ENCODE measurements around the gene S100A3.
"Not testable (repeated sequence)": the region's sequence is repeated elsewhere in the genome, so short reads cannot be mapped to it uniquely, and the experiment has no call there.

The S100A3 gene, protein sequence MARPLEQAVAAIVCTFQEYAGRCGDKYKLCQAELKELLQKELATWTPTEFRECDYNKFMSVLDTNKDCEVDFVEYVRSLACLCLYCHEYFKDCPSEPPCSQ

DNA sequence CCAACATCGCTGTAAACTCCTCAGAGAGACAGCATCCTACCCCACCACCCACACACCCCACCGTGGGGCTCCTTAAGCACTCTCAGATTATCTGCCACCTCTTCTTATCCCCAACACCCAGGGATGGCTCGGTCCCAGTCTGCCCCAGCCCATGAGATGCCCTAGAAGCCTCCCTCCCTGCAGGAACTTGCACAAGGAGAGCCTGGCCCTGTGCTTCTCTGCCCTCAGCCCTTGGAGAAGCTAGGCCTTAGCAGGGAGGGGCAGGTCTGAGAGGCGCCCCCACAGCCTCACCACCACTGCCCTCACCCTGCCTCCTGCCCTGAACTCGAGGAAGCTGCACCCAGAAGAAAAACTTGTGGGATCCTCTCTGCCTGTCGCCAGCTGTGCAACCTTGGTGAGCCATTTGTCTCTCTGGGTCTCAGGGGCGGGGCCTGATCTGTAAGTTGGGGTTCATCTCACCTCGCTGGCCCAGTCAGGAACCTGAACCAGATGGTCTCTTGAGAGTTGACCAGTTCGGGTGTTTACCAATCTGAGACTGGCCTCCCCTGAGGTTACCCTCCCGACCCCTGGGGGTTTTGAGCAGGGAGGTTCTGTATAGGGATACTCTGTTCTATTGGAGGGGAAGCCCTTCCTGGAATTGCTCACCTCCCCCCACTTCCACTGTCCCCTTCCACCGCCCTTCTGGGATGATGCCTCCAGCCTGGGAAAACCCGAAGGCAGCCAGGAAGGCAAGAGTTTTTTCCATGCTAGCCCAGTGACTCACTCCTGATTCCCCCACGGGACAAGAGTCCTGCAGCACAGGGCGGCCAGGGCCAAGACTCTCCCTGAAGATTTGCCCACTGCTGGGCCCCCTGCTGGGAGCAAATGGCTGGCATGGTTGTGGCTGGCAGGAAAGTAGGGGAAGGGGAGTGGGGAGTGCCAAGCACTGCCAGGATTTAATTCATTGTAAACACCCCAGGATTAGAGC, at the start of gene S100A3:
Gene S100A3 (minus strand): TSS at position 537 of the 967 bp plus-strand sequence. CDS start 773 bp downstream, outside the sequence.
- DNase-seq: no peak

DNA sequence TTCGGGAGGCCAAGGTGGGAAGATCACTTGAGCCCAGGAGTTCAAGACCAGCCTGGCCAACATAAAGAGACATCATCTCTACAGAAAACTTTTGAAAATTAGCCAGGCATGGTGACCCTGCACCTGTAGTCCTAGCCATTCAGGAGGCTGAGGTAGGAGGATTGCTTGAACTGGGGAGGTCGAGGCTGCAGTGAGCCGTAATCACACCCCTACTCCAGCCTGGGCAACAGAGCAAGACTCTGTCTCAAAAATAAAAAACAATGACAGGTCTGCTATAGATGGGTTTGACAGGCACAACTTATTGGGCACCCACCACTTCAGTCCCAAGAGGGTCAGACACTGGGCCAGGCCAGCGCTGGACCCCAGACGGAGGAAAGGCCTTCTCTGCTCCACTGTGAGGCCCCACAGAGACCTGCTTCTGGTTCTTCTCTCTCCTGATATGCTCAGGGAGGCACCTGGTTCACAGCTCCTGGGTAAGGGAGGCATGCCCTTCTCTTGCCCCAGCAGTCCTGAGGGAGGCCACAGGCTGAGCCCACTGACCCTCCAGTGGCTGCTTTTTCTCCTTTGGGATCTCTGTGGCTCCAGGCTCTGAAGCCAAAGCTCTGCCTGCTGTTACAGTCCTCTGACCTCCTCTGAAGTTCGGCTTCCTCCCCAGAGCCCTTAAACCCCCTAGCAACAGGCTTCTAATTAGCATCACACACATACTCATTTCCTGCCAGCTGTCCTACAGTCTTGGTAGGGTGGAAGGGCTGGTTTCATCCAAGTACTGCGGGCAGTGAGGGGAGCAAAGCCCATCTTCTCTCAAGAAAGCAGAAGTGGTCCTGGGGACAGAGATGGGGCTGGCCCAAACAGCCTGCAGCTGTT, 49.5 kb upstream of the S100A3 start:
- no peak for DNase-seq

DNA sequence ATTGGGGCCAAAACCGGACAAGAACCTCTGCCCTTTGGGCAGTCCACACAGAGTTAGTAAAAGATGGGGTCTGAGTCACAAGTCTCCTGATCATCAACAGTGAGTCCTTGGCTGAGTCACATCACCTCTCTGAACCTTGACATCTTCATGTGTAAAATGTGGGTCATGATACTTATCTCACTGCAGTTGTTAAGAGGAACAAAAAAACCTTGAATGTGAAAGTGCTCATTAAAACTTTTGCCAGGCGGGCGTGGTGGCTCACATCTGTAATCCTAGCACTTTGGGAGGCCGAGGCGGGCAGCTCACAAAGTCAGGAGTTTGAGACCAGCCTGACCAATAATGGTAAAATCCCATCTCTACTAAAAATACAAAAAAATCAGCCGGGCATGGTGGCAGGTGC, 48.1 kb upstream of the S100A3 start:
- DNase-seq: no peak

DNA sequence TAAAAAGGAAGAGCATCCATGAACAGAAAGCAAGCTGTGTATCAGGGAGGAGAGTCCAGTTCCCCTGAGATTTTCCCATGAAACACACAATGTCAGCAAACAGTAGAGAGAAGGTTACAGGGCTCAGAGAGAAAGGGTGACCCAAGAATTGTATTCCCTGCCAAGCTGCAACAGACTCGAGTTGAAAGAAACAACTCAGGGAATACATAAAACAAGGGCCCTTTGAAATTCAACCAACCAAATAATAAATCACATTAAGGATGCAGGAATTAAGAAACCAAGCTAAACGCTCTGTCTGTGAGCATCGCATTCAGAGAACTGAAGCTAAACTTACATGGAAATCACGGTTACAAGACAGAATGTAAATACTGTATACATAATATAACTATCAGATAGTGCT, 43.7 kb upstream of the S100A3 start:
- DNase-seq: no peak

DNA sequence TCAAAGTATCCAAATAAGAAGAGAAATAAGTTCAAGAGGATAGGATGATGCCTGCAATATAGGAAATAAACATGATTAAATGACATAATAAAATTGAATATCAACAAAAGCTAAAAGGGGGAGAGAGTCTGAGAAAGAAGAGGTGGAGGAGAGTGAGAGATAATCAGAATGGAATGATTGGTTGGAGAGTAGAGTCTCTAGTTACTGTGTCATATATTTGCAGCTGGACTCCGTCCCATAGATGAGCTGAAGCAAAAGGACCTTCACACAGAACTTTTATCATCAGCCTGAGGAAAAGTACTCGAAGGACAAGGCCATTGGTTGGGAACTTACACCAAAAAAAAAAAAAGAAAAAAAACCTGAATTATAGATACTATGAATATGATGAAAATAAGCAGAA, 39.4 kb upstream of the S100A3 start:
- no peak for DNase-seq

DNA sequence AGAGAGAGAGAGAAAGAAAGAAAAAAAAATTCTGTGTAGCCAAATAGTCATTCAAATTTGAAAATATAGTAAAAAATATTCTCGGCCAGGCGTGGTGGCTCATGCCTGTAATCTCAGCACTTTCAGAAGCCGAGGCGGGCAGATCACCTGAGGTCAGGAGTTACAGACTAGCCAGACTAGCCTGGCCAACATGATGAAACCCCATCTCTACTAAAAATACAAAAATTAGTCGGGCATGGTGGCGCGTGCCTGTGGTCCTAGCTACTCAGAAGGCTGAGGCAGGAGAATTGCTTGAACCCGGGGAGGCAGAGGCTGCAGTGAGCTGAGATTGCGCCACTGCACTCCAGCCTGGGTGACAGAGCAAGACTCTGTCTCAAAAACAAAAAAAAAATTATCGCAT, 39.0 kb upstream of the S100A3 start:
- not testable (repeated sequence) for DNase-seq

DNA sequence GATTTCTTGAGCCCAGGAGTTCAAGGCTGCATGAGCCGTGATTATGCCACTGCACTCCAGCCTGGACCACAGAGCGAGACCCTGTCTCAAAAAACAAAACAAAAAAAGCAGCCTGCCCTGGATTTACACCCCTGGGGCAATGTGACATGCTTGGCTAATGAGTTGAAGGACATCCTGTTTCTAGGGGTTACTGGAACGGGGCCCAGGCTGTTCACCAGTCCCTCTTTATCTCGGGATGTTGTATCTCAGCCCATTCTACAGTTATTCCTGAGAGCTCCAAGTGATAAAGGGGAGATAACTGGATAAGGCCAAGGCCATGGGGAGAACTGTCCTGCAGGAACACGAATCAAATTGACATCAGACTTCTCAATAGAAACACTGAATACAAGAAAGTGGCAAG, 38.3 kb upstream of the S100A3 start:
- DNase-seq: no peak

DNA sequence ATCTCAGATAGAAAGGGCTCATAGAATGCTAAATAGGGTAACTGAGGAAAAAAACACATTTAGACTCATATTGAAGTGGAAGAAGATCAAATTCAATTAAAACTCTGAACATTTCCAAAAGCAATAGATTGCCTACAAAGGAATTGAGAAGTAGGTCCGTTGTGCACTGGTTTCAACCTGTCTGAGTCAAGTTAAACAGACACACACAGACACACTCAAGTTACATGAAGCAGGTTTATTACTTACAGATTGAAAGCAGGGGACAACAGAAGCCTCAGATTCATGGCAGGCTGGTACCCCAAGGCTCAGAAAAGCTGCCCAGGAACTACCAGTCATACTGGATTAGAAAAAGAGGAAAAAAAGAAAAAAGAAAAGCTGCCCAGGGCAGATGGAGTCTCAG, 37.3 kb upstream of the S100A3 start:
- DNase-seq: no peak

DNA sequence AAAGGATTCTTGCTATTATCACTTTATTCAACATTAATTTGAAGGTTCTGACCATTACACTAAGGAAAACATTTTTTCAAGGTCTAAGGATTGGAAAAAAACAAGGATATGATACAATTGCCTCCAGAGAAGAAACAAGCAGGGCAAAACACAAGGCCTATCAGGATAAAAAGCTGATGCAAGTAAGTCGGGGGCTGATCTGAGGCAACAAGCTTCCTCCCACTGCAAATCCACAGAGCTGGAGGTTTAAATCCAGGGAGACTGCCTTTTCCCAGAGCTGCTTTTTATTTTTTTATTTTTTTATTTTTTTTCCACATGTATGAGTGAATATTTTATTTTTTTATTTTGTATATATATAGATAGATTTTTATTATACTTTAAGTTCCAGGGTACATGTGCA, 35.9 kb upstream of the S100A3 start:
- DNase-seq: no peak

DNA sequence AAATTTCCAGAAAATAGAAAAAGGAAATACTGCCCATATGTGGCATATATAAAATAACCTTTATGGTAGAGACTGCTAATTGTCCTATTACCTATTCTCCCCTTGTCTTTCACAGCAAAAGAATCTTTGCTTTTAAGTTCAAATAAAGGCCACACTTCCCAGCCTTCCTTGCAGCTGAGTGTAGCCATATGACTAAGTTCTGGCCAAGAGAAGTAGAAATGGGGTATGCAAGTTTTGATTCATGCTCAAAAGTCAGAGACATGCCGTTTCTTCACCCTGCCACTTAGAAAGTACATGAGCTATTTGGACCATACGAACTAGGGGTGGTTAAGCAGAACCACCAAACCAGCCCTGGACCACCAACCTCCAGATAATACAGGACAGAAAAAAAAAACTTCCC, 34.9 kb upstream of the S100A3 start:
- no peak for DNase-seq

DNA sequence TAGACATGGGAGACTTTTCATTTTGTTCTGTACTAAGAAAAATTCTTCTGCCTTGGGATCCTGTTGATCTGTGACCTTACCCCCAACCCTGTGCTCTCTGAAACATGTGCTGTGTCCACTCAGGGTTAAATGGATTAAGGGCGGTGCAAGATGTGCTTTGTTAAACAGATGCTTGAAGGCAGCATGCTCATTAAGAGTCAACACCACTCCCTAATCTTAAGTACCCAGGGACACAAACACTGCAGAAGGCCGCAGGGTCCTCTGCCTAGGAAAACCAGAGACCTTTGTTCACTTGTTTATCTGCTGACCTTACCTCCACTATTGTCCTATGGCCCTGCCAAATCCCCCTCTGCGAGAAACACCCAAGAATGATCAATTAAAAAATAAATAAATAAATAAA, 34.5 kb upstream of the S100A3 start:
- DNase-seq: not testable (repeated sequence)

DNA sequence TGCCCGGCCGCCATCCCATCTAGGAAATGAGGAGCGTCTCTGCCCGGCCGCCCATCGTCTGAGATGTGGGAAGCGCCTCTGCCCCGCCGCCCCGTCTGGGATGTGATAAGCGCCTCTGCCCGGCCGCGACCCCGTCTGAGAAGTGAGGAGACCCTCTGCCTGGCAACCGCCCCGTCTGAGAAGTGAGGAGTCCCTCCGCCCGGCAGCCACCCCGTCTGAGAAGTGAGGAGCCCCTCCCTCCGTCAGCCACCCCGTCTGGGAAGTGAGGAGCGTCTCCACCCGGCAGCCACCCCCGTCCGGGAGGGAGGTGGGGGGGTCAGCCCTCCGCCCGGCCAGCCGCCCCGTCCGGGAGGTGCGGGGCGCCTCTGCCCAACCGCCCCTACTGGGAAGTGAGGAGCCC, 33.8 kb upstream of the S100A3 start:
- DNase-seq: not testable (repeated sequence)

DNA sequence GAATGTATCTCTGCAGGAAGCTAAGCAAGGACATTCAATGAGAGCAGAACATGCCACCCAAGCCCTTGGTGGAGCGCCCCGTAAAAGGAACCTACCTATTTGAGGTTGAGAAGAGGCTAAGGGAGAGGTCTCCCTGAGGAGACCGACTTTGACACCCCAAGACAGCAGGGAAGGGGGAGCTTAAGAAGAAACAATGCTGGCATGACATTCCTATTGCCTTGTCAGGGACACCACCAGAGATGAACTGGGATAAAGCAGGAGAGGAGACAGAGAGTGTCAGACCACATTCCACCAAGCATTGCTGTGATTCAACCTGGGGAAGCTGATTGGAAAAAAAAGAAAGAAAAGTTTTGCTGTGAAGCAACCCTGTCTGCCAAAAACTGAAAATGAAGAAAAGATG, 29.9 kb upstream of the S100A3 start:
- no peak for DNase-seq

DNA sequence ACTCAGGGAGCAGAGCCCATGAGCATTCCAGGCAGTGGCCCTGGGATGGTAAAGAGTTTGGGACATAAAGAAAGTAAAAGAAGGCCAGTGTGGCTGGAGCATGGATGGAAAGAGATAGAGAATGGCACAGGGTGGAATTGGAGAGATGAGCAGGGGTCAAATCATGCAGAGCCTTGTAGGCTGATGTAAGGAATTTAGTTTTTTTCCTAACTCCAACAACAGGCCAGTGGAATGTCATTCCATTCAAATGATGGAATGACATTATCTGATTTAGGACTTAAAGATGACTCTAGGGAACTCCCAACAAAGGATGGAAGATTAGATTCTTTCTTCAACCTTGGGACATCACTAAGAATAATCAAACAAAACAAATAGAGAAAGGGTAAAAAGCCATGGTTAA, 29.4 kb upstream of the S100A3 start:
- no peak for DNase-seq

DNA sequence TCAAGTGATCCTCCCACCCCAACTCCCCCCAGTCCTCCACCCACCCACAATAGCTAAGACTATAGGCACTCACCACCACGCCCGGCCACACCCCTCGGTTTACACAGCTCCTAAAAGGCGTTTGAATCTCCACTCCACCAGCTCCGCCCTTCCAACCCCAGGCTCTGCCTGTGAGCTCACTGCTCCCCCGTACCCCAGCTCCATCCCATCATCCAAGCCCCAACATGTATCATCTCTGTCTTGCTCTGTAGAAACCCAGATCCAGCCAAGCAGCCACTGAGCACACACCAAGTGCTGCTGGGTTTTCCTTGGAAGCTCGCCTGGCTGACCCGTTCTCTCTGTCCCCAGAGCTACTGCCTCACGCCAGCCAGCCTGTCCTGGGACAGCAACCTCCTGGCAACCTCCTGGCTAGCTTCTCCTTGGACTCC, 28.6 kb upstream of the S100A3 start:
- DNase-seq: no peak

DNA sequence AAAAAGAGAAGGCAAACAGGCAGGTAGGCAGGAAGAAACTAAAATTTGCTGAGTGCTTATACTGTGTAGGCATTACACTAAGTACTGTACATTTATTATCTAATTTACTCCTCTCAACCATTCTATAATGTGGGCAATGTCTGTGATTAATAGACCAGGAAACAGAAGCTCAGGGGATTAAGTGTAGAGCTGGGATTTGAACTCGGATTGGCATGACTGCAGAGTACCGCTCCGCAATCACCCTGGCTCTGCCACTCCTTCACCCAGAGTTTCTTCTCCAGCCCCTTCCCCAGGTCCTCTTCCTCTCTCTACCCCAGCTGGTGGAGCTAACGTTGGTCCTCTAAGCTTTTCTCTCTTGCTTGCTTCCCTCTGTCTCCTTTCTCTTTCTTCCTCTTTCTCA, 28.1 kb upstream of the S100A3 start:
- DNase-seq: no peak

DNA sequence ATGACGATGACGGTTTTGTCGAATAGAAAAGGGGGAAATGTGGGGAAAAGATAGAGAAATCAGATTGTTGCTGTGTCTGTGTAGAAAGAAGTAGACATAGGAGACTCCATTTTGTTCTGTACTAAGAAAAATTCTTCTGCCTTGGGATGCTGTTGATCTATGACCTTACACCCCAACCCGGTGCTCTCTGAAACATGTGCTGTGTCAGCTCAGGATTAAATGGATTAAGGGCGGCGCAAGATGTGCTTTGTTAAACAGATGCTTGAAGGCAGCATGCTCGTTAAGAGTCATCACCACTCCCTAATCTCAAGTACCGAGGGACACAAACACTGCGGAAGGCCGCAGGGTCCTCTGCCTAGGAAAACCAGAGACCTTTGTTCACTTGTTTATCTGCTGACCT, 26.4 kb upstream of the S100A3 start:
- DNase-seq: not testable (repeated sequence)

DNA sequence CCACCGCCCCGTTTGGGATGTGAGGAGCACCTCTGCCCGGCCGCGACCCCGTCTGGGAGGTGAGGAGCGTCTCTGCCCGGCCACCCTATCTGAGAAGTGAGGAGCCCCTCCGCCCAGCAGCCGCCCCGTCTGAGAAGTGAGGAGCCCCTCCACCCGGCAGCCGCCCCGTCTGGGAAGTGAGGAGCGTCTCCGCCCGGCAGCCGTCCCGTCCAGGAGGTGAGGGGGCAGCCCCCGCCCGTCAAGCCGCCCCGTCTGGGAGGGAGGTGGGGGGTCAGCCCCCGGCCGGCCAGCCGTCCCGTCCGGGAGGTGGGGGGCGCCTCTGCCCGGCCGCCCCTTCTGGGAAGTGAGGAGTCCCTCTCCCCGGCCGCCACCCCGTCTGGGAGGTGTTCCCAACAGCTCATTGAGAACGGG, 26.0 kb upstream of the S100A3 start:
- DNase-seq: not testable (repeated sequence)

DNA sequence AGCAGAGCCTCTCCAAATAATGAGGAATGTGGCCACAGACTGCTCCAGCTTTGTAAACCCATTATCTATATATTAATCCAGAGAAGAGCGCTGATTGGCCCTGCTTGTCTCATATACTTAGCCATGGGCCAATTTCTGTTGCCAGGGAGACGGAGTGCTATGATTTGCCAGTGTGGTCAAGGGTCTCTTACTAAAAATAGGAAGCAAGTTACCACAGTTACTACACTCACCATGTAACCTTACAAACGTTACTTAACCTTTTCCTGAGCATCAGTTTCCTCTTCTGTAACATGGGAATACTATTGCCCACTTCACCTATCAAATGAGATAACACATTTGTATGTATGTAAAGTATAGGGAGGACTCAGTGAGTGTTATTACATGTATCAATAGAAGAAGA, 24.3 kb upstream of the S100A3 start:
- DNase-seq: no peak

DNA sequence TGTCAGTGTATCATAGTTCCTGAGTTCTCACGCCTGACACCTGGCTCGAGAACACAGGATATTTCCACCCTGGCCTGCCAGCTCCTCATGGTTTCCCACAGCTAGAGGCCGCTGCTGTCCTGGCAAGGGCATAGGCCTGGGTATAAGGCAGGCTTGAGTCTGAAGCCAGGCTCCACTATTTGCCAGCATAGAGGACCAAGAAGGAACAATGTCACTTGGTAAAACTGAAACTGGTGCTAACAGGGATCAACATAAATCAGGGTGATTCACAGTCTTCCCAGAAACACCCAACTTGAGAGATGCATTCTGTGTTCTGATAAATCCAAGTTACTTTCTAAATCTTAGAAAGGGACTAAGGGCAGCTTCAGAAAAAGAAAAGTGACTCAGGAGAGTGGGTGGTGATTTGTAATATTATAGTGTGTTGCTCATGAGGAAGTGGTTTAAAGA, 23.5 kb upstream of the S100A3 start:
- peak; percentile 43 to 52 for DNase-seq

DNA sequence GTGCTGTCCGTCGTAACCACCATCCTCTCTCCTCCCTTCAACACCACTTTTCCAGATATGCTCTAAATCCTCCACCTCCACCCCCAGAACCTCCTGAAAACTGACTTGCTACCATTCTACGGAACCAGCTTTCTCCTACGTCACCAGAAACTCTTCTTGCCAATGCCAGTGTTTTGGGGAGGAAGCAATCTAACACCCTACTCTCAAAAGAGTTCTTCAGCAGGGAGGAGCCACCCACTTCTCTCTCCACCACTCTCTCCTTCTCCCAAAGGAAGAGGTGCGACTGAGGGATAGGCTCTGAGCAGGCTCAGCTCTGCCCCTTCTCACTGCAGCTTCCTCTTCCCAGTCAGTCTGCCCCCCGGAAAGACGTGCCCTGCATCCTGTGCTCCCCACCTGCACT, 22.6 kb upstream of the S100A3 start:
- no peak for DNase-seq

DNA sequence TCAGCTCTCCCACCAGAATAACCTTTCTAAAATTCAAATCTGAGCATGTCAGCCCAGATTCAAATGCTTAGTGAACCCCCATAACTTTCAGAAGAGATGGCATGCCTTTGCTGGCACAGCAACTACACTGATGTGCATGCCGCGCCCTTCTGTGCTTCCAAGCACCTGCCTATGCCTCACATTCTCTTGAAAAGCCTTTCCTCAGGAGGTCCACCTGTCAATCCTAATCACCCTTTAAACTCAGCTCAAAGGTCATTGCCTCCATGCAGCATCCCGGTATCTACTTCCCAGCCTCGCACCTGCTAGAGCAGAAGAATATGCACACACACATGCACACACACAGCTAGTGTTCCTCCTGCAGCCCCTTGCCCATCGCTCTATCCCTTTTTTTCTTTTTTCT, 21.8 kb upstream of the S100A3 start:
- no peak for DNase-seq

DNA sequence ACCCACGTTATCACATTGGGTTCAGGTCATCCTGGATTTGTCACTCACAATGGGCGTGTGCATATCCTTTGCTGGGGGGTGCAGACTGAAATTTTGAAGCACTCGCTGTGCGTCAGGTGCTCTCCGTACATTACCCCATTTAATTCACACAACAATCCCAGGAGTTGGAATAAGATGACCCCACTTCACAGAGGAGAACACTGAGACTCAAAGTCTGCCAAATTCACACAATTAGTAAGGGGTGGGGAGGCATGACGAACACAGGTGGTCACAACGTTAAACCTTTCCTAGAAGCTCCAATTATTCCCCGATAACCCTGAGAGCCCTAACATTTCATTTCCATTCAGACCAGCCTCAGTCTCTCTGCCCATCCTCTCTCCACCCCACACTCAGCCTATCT, 20.4 kb upstream of the S100A3 start:
- DNase-seq: no peak

All from stimulated activated CD4-positive, alpha-beta T cell treated with anti-CD3 and anti-CD28 coated beads, Interleukin-4, amount 100 ng/mL, for 4 hours (primary cell).